Pancreas (tissue), 10 donors: ENCODE data around the gene CABP2. TPM values are rescaled to one million over a fixed set of nuclear protein-coding genes. Genes with fewer than 3 reads are reported as not detected.

Experiments used
- ATAC-seq, 4 donors: fragments of 200-7000 bp; cut with Tn5 transposase; one replicate each; pipeline versions ENCODE4 v1.8.0 to v1.9.1; 2020; ENCODE audit warnings: mild to moderate bottlenecking in 4 of 4, moderate library complexity in 4 of 4
- DNase-seq, 6 donors: peaks; one replicate each; pipeline ENCODE4 v3.0.0-alpha.2; 2020
- FAIRE-seq: peaks from 2 replicates; lab custom pipeline; 2012; peaks lifted over from hg19 to GRCh38; lab: Jason Lieb, UNC
- H3K27ac ChIP-seq, 4 donors: fragments of 200-600 bp; sonication (generic); 1 replicate in 3 of 4; 2 replicates in 1 of 4; pipeline versions ENCODE4 v1.5.0 to v1.8.0; 2020
- H3K27me3 ChIP-seq, 4 donors: fragments of 200-600 bp; one replicate each; pipeline ENCODE4 v1.8.0; 2021
- H3K36me3 ChIP-seq, 3 donors: fragments of 200-600 bp; sonication (generic) in 1 of 3; one replicate each; pipeline versions ENCODE4 v1.5.0 to v1.8.0; 2020 to 2021
- H3K4me1 ChIP-seq, 3 donors: fragments of 200-600 bp; one replicate each; pipeline ENCODE4 v1.8.0; 2021
- H3K4me3 ChIP-seq, 4 donors: fragments of 200-600 bp; sonication (generic) in 2 of 4; one replicate each; pipeline versions ENCODE4 v1.5.0 to v1.8.0; 2020 to 2021
- H3K9me3 ChIP-seq, 4 donors: fragments of 200-600 bp; one replicate each; pipeline ENCODE4 v1.8.0; 2021
- CTCF ChIP-seq, 4 donors: fragments of 200-600 bp; sonication (generic) in 3 of 4; IDR thresholded peaks; one replicate each; pipeline versions ENCODE4 v1.5.0 to v1.8.0; 2021; ENCODE audit warnings: antibody characterized with exemption in 4 of 4
- WGBS, 2 donors: extraction: QIAGEN DNeasy Blood & Tissue Kit; methylation state at CpG; one replicate each; pipeline ENCODE4 v1.1.7; 2013; 5-methylcytosine and 5-hydroxymethylcytosine counted together
- intact Hi-C, 3 donors: fragments of 100-400 bp; cut with DNase I; formaldehyde crosslinking; loops; one replicate each; pipeline versions ENCODE4 v1.11.1 to v1.14.2; 2022
- polyA plus RNA-seq, 2 donors: library from polyadenylated mRNA; stranded (reverse); fragments of 200-250 nt; gene quantifications; one replicate each; pipeline ENCODE4 v1.2.3, GENCODE V29; 2013
- total RNA-seq, 6 donors: library from RNA; stranded (reverse); fragmentation: NEBNext Ultra II Directional in 4 of 6; extraction: Animal tissue kit (Norgen Biotek cat#: 25700) in 4 of 6; gene quantifications; one replicate each; pipeline versions ENCODE4 v1.2.1 to v1.2.4, GENCODE V29; 2021 to 2023
- donor health status: healthy with polysubstance abuse.
- donor health status: DM: no; HTN: no; CAD: no; lungs with moderate emphysema.
- donor health status: DM: no; HTN: no; CAD: no.
- donor health status: control.
- donor health status: control.
- donor health status: Bipolar disorder and iron deficiency.
- donor health status: DM: yes; HTN: yes; CAD: no.
- donor health status: DM: no; HTN: no; CAD: no.
- donor health status: DM: no; HTN: no; CAD: no.
- donor health status: DM: yes; HTN: yes; CAD: no.

CABP2 gene
- total and polyA plus RNA-seq, 8 donors, result not detected

- Histone ChIP-seq H3K4me3 (no peak overlapping the region), H3K36me3 (no peaks in the 10 kb centered on the region), H3K27ac (no peak overlapping the region), H3K9me3 (no peaks in the 10 kb centered on the region), H3K27me3 (no peaks in the 10 kb centered on the region), H3K4me1 (peaks cover 0 to 8% (median 0%) of the 10 kb centered on the region in 3 donors)
- DNase-seq, result no peak
- no peak for FAIRE-seq
- 69 to 92% methylated on average over 1 of the region's 1 CpG for WGBS, 2 donors
- no peak for TF ChIP-seq CTCF (IDR thresholded peaks at IDR 0.05)
- no peak for ATAC-seq
- intact Hi-C loops, result loop anchor here in 1 of 3 donors (10.0 kb wide), 1 partner anchor 86 kb away; the partner anchor contains the start of gene CARNS1
These were observed 22.8 kb downstream of the CABP2 start for GRCh38 chr11:67500484-67500821.

- no peak overlapping the region for H3K27ac ChIP-seq
- ATAC-seq (no peak), FAIRE-seq (no peak), DNase-seq (peak in 2 of 6 donors; percentile 61 to 82)
- H3K4me3 ChIP-seq, result no peak overlapping the region
- TF ChIP-seq CTCF (IDR thresholded peaks at IDR 0.05), result no peak
- no peaks in the 10 kb centered on the region for H3K27me3 ChIP-seq
- H3K4me1 ChIP-seq, result peaks cover 0 to 6% (median 0%) of the 10 kb centered on the region in 3 donors
- no peaks in the 10 kb centered on the region for H3K9me3 ChIP-seq
- H3K36me3 ChIP-seq, result no peaks in the 10 kb centered on the region
- WGBS, 2 donors, result 93 to 95% methylated on average over 26 of the region's 26 CpGs
- intact Hi-C loops, result loop anchor here in 1 of 3 donors (10.0 kb wide), 2 partner anchors 65 to 85 kb away; partner anchors contain the start of genes CARNS1 and PTPRCAP
These were observed 23.3 kb downstream of the CABP2 start for GRCh38 chr11:67499808-67500483.

- FAIRE-seq (no peak), ATAC-seq (no peak), DNase-seq (peak in 1 of 6 donors; percentile 70)
- H3K27ac ChIP-seq, result no peak overlapping the region
- 91 to 94% methylated on average over 20 to 21 of the region's 21 CpGs for WGBS, 2 donors
- H3K9me3 ChIP-seq, result no peaks in the 10 kb centered on the region
- H3K27me3 ChIP-seq, result no peaks in the 10 kb centered on the region
- no peak overlapping the region for H3K4me3 ChIP-seq
- TF ChIP-seq CTCF (IDR thresholded peaks at IDR 0.05), result no peak
- intact Hi-C loops, result loop anchor here in 1 of 3 donors (10.0 kb wide), 1 partner anchor 64 kb away; the partner anchor contains the start of gene PTPRCAP
- peaks cover 0 to under 1% (median 0%) of the 10 kb centered on the region in 3 donors for H3K4me1 ChIP-seq
- no peaks in the 10 kb centered on the region for H3K36me3 ChIP-seq
These were observed 24.7 kb downstream of the CABP2 start for GRCh38 chr11:67498544-67498972.

GRCh38 chr11:67497656-67498291 lies 25.5 kb downstream of the CABP2 start:
- 95 to 96% methylated on average over 20 to 21 of the region's 21 CpGs for WGBS, 2 donors
- no peaks in the 10 kb centered on the region for H3K9me3 ChIP-seq
- no peak overlapping the region for H3K27ac ChIP-seq
- no peaks in the 10 kb centered on the region for H3K27me3 ChIP-seq
- no peak for TF ChIP-seq CTCF (IDR thresholded peaks at IDR 0.05)
- no peaks in the 10 kb centered on the region for H3K4me1 ChIP-seq
- intact Hi-C loops, result loop anchor here in 1 of 3 donors (10.0 kb wide), 1 partner anchor 63 kb away; the partner anchor contains the start of gene PTPRCAP
- FAIRE-seq (no peak), ATAC-seq (no peak), DNase-seq (peak in 1 of 6 donors; percentile 68)
- no peaks in the 10 kb centered on the region for H3K36me3 ChIP-seq
- H3K4me3 ChIP-seq, result no peak overlapping the region
